SK-N-SH treated with all-trans-retinoic acid at 6 μM for 48 hours (cell line): ENCODE data around the gene EDA.

Experiments
- ARNTL ChIP-seq: fragments of 450-650 bp; formaldehyde crosslinking; IDR thresholded peaks from 2 replicates; pipeline ENCODE4 v1.5.0; 2020; ENCODE audit warnings: low read depth, mild to moderate bottlenecking, moderate library complexity, borderline replicate concordance
- GLIS3 ChIP-seq: fragments of 250-450 bp; sonication (Bioruptor Pico); IDR thresholded peaks from 2 replicates; pipeline ENCODE4 v1.5.0; 2020; ENCODE audit warnings: mild to moderate bottlenecking, moderate library complexity
- OSR1 ChIP-seq: fragments of 250-450 bp; sonication (Bioruptor Pico); IDR thresholded peaks from 2 replicates; pipeline ENCODE4 v1.8.0; 2022; ENCODE audit warnings: moderate library complexity, mild to moderate bottlenecking, inconsistent platforms
- RARB ChIP-seq: fragments of 250-450 bp; sonication (Bioruptor Pico); IDR thresholded peaks from 2 replicates; pipeline ENCODE4 v1.8.0; 2021; ENCODE audit warnings: mild to moderate bottlenecking, moderate library complexity
- ZFP3 ChIP-seq: fragments of 250-450 bp; sonication (Bioruptor Pico); IDR thresholded peaks from 2 replicates; pipeline ENCODE4 v1.5.0; 2020; ENCODE audit warnings: mild to moderate bottlenecking, moderate library complexity
- ZFP30 ChIP-seq: fragments of 450-650 bp; formaldehyde crosslinking; IDR thresholded peaks from 2 replicates; pipeline ENCODE4 v1.5.0; 2022; ENCODE audit warnings: mild to moderate bottlenecking, moderate library complexity
- ZNF8 ChIP-seq: fragments of 450-650 bp; formaldehyde crosslinking; IDR thresholded peaks from 2 replicates; pipeline ENCODE4 v1.5.0; 2020; ENCODE audit warnings: mild to moderate bottlenecking, moderate library complexity
- TF ChIP-seq, protein P1 (sequence below): fragments of 250-450 bp; sonication (Bioruptor Pico); IDR thresholded peaks from 2 replicates; pipeline ENCODE4 v1.8.0; 2020; ENCODE audit warnings: mild to moderate bottlenecking, moderate library complexity, borderline replicate concordance
- TF ChIP-seq, protein P2 (sequence below): fragments of 250-450 bp; sonication (Bioruptor Pico); IDR thresholded peaks from 2 replicates; pipeline ENCODE4 v1.5.1; 2021; ENCODE audit warnings: mild to moderate bottlenecking, moderate library complexity
- TF ChIP-seq, protein P3 (sequence below): fragments of 250-450 bp; sonication (Bioruptor Pico); IDR thresholded peaks from 2 replicates; pipeline ENCODE4 v1.5.1; 2020; ENCODE audit warnings: low read depth, mild to moderate bottlenecking, moderate library complexity
- TF ChIP-seq, protein P4 (sequence below): fragments of 250-450 bp; sonication (Bioruptor Pico); IDR thresholded peaks from 2 replicates; pipeline ENCODE4 v1.5.0; 2020; ENCODE audit warnings: mild to moderate bottlenecking, moderate library complexity

DNA sequence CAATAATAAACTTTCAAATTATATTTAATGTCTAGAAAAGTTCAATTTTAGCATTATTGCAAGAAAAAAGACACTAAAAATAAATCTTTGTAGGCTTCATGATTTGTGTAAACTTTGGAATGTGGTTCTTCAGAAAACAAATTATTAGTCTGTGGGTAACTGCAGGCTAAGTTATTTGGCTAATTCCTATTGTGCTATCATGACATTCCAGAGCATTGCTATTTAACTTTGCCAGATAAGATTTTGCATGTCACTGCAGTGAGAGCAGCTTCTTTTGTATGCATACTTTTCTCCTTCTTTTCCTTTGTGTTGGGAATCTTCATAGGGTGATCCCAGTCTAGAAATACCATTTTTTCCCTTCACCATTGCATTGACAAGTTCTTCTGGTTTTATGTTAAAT lies 303.8 kb downstream of the EDA start:
- TF ChIP-seq ZFP30 (CRISPR knock-in tag) (no peak), ZFP3 (CRISPR knock-in tag) (no peak), ZNF8 (CRISPR knock-in tag) (no peak), RARB (no peak), ARNTL (CRISPR knock-in tag) (no peak), GLIS3 (CRISPR knock-in tag) (no peak), OSR1 (CRISPR knock-in tag) (no peak)
- TF ChIP-seq, protein P1, sequence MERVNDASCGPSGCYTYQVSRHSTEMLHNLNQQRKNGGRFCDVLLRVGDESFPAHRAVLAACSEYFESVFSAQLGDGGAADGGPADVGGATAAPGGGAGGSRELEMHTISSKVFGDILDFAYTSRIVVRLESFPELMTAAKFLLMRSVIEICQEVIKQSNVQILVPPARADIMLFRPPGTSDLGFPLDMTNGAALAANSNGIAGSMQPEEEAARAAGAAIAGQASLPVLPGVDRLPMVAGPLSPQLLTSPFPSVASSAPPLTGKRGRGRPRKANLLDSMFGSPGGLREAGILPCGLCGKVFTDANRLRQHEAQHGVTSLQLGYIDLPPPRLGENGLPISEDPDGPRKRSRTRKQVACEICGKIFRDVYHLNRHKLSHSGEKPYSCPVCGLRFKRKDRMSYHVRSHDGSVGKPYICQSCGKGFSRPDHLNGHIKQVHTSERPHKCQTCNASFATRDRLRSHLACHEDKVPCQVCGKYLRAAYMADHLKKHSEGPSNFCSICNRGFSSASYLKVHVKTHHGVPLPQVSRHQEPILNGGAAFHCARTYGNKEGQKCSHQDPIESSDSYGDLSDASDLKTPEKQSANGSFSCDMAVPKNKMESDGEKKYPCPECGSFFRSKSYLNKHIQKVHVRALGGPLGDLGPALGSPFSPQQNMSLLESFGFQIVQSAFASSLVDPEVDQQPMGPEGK (CRISPR knock-in tag), result no peak
- TF ChIP-seq, protein P2, sequence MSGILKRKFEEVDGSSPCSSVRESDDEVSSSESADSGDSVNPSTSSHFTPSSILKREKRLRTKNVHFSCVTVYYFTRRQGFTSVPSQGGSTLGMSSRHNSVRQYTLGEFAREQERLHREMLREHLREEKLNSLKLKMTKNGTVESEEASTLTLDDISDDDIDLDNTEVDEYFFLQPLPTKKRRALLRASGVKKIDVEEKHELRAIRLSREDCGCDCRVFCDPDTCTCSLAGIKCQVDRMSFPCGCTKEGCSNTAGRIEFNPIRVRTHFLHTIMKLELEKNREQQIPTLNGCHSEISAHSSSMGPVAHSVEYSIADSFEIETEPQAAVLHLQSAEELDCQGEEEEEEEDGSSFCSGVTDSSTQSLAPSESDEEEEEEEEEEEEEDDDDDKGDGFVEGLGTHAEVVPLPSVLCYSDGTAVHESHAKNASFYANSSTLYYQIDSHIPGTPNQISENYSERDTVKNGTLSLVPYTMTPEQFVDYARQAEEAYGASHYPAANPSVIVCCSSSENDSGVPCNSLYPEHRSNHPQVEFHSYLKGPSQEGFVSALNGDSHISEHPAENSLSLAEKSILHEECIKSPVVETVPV (CRISPR knock-in tag), result no peak
- TF ChIP-seq, protein P3, sequence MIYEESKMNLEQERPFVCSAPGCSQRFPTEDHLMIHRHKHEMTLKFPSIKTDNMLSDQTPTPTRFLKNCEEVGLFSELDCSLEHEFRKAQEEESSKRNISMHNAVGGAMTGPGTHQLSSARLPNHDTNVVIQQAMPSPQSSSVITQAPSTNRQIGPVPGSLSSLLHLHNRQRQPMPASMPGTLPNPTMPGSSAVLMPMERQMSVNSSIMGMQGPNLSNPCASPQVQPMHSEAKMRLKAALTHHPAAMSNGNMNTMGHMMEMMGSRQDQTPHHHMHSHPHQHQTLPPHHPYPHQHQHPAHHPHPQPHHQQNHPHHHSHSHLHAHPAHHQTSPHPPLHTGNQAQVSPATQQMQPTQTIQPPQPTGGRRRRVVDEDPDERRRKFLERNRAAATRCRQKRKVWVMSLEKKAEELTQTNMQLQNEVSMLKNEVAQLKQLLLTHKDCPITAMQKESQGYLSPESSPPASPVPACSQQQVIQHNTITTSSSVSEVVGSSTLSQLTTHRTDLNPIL (CRISPR knock-in tag), result no peak
- TF ChIP-seq, protein P4, sequence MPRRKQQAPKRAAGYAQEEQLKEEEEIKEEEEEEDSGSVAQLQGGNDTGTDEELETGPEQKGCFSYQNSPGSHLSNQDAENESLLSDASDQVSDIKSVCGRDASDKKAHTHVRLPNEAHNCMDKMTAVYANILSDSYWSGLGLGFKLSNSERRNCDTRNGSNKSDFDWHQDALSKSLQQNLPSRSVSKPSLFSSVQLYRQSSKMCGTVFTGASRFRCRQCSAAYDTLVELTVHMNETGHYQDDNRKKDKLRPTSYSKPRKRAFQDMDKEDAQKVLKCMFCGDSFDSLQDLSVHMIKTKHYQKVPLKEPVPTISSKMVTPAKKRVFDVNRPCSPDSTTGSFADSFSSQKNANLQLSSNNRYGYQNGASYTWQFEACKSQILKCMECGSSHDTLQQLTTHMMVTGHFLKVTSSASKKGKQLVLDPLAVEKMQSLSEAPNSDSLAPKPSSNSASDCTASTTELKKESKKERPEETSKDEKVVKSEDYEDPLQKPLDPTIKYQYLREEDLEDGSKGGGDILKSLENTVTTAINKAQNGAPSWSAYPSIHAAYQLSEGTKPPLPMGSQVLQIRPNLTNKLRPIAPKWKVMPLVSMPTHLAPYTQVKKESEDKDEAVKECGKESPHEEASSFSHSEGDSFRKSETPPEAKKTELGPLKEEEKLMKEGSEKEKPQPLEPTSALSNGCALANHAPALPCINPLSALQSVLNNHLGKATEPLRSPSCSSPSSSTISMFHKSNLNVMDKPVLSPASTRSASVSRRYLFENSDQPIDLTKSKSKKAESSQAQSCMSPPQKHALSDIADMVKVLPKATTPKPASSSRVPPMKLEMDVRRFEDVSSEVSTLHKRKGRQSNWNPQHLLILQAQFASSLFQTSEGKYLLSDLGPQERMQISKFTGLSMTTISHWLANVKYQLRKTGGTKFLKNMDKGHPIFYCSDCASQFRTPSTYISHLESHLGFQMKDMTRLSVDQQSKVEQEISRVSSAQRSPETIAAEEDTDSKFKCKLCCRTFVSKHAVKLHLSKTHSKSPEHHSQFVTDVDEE, result no peak
